ENCODE results near the gene PSMD4.

The PSMD4 gene

DNA sequence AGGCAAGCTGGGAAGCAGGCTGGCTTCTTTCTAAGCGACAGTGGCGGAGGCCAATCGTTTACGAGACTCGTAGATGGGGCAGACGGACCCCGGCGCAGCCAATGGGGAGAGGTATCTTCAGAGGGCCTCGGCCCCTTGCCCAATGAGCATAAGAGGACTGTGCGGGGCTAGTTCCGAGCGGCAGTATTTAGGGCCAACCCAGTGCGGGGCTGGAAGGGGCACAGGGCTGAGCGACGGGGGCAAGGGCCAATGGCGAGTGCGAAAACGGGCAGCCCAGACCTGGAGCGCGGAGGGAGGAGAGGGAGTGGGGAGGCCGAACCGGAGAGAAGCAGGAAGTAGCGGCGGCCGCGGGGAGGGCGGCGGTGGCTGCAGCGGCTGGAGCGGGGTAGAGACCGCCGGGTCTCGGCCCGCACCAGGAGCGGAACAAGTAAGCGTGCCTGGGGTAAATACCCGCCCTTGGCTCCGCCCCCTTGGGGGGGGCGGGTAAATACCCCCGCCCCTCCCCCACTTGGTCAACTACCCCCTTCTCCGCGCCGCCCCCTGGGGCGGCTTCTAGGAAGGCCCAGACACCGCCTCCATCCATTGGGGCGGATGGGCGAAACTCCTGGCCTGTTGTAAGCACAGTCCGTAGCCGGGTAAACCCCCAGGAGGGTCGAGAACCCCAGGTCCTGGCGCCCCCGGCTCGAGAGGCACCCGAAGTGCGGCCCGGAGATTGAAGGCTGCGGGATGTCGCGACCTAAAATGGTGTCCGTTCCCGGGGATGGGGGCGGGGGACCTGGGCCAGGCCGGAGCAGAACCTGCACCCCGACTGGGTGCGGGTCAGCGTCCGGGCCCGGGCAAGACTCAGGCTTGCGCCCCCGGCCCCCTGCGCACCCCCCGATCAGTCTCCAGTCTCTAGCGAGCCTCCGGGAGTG, 27.7 kb downstream of the PSMD4 start, which contains the start of gene ZNF687 (continued):
- TF ChIP-seq, protein P1, sequence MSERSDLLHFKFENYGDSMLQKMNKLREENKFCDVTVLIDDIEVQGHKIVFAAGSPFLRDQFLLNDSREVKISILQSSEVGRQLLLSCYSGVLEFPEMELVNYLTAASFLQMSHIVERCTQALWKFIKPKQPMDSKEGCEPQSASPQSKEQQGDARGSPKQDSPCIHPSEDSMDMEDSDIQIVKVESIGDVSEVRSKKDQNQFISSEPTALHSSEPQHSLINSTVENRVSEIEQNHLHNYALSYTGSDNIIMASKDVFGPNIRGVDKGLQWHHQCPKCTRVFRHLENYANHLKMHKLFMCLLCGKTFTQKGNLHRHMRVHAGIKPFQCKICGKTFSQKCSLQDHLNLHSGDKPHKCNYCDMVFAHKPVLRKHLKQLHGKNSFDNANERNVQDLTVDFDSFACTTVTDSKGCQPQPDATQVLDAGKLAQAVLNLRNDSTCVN (tag by site-specific recombination; optimal IDR thresholded peaks at IDR 0.05): peak; percentile 49
- TF ChIP-seq ZNF350 (tag by site-specific recombination; IDR thresholded peaks at IDR 0.05) (no peak), ZNF423 (tag by site-specific recombination; IDR thresholded peaks at IDR 0.05) (0 out of 2 replicates have a peak, but pooled peaks have one; percentile 41), ZFP37 (tag by site-specific recombination; IDR thresholded peaks at IDR 0.05) (peak; percentile 41; the same call in 1 of the 2 replicates), ZNF560 (tag by site-specific recombination; IDR thresholded peaks at IDR 0.05; ENCODE audit: borderline replicate concordance) (no peak), ZNF138 (tag by site-specific recombination; IDR thresholded peaks at IDR 0.05; ENCODE audit: borderline replicate concordance) (no peak), ZBTB1 (tag by site-specific recombination; IDR thresholded peaks at IDR 0.05) (peak; percentile 98), ZNF677 (tag by site-specific recombination; IDR thresholded peaks at IDR 0.05) (no peak), IKZF3 (tag by site-specific recombination; IDR thresholded peaks at IDR 0.05) (peak; percentile 46; the same call in 1 of the 2 replicates), ZNF785 (tag by site-specific recombination; IDR thresholded peaks at IDR 0.05) (no peak), SALL2 (tag by site-specific recombination; IDR thresholded peaks at IDR 0.05; ENCODE audit: borderline replicate concordance) (no peak), GLI4 (tag by site-specific recombination; IDR thresholded peaks at IDR 0.05) (no peak), ZNF404 (tag by site-specific recombination; IDR thresholded peaks at IDR 0.05) (no peak), HOXA7 (CRISPR knock-in tag; IDR thresholded peaks at IDR 0.05; ENCODE audit: borderline replicate concordance) (no peak), ZFP69B (tag by site-specific recombination; IDR thresholded peaks at IDR 0.05) (no peak; the same call in 1 of the 2 replicates), ZNF184 (tag by site-specific recombination; IDR thresholded peaks at IDR 0.05) (no peak), ZNF37A (tag by site-specific recombination; IDR thresholded peaks at IDR 0.05) (no peak)
- TF ChIP-seq, protein P2, sequence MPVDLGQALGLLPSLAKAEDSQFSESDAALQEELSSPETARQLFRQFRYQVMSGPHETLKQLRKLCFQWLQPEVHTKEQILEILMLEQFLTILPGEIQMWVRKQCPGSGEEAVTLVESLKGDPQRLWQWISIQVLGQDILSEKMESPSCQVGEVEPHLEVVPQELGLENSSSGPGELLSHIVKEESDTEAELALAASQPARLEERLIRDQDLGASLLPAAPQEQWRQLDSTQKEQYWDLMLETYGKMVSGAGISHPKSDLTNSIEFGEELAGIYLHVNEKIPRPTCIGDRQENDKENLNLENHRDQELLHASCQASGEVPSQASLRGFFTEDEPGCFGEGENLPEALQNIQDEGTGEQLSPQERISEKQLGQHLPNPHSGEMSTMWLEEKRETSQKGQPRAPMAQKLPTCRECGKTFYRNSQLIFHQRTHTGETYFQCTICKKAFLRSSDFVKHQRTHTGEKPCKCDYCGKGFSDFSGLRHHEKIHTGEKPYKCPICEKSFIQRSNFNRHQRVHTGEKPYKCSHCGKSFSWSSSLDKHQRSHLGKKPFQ (tag by site-specific recombination; IDR thresholded peaks at IDR 0.05): no peak
- TF ChIP-seq, protein P3, sequence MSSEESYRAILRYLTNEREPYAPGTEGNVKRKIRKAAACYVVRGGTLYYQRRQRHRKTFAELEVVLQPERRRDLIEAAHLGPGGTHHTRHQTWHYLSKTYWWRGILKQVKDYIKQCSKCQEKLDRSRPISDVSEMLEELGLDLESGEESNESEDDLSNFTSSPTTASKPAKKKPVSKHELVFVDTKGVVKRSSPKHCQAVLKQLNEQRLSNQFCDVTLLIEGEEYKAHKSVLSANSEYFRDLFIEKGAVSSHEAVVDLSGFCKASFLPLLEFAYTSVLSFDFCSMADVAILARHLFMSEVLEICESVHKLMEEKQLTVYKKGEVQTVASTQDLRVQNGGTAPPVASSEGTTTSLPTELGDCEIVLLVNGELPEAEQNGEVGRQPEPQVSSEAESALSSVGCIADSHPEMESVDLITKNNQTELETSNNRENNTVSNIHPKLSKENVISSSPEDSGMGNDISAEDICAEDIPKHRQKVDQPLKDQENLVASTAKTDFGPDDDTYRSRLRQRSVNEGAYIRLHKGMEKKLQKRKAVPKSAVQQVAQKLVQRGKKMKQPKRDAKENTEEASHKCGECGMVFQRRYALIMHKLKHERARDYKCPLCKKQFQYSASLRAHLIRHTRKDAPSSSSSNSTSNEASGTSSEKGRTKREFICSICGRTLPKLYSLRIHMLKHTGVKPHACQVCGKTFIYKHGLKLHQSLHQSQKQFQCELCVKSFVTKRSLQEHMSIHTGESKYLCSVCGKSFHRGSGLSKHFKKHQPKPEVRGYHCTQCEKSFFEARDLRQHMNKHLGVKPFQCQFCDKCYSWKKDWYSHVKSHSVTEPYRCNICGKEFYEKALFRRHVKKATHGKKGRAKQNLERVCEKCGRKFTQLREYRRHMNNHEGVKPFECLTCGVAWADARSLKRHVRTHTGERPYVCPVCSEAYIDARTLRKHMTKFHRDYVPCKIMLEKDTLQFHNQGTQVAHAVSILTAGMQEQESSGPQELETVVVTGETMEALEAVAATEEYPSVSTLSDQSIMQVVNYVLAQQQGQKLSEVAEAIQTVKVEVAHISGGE (tag by site-specific recombination; conservative IDR thresholded peaks at IDR 0.05; ENCODE audit: low read depth): peak; percentile 35; the same call in 1 of the 2 replicates
- TF ChIP-seq, protein P4, sequence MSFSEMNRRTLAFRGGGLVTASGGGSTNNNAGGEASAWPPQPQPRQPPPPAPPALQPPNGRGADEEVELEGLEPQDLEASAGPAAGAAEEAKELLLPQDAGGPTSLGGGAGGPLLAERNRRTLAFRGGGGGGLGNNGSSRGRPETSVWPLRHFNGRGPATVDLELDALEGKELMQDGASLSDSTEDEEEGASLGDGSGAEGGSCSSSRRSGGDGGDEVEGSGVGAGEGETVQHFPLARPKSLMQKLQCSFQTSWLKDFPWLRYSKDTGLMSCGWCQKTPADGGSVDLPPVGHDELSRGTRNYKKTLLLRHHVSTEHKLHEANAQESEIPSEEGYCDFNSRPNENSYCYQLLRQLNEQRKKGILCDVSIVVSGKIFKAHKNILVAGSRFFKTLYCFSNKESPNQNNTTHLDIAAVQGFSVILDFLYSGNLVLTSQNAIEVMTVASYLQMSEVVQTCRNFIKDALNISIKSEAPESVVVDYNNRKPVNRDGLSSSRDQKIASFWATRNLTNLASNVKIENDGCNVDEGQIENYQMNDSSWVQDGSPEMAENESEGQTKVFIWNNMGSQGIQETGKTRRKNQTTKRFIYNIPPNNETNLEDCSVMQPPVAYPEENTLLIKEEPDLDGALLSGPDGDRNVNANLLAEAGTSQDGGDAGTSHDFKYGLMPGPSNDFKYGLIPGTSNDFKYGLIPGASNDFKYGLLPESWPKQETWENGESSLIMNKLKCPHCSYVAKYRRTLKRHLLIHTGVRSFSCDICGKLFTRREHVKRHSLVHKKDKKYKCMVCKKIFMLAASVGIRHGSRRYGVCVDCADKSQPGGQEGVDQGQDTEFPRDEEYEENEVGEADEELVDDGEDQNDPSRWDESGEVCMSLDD (tag by site-specific recombination; IDR thresholded peaks at IDR 0.05): peak; percentile 83
- TF ChIP-seq, protein P5, sequence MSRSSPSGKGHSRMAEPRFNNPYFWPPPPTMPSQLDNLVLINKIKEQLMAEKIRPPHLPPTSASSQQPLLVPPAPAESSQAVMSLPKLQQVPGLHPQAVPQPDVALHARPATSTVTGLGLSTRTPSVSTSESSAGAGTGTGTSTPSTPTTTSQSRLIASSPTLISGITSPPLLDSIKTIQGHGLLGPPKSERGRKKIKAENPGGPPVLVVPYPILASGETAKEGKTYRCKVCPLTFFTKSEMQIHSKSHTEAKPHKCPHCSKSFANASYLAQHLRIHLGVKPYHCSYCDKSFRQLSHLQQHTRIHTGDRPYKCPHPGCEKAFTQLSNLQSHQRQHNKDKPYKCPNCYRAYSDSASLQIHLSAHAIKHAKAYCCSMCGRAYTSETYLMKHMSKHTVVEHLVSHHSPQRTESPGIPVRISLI (tag by site-specific recombination; IDR thresholded peaks at IDR 0.05): no peak
- TF ChIP-seq, protein P6, sequence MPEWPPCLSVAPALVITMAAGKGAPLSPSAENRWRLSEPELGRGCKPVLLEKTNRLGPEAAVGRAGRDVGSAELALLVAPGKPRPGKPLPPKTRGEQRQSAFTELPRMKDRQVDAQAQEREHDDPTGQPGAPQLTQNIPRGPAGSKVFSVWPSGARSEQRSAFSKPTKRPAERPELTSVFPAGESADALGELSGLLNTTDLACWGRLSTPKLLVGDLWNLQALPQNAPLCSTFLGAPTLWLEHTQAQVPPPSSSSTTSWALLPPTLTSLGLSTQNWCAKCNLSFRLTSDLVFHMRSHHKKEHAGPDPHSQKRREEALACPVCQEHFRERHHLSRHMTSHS (tag by site-specific recombination; IDR thresholded peaks at IDR 0.05): no peak
- TF ChIP-seq, protein P7, sequence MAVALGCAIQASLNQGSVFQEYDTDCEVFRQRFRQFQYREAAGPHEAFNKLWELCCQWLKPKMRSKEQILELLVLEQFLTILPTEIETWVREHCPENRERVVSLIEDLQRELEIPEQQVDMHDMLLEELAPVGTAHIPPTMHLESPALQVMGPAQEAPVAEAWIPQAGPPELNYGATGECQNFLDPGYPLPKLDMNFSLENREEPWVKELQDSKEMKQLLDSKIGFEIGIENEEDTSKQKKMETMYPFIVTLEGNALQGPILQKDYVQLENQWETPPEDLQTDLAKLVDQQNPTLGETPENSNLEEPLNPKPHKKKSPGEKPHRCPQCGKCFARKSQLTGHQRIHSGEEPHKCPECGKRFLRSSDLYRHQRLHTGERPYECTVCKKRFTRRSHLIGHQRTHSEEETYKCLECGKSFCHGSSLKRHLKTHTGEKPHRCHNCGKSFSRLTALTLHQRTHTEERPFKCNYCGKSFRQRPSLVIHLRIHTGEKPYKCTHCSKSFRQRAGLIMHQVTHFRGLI (tag by site-specific recombination; IDR thresholded peaks at IDR 0.05): 0 out of 2 replicates have a peak, but pooled peaks have one; percentile 36
- TF ChIP-seq, protein P8, sequence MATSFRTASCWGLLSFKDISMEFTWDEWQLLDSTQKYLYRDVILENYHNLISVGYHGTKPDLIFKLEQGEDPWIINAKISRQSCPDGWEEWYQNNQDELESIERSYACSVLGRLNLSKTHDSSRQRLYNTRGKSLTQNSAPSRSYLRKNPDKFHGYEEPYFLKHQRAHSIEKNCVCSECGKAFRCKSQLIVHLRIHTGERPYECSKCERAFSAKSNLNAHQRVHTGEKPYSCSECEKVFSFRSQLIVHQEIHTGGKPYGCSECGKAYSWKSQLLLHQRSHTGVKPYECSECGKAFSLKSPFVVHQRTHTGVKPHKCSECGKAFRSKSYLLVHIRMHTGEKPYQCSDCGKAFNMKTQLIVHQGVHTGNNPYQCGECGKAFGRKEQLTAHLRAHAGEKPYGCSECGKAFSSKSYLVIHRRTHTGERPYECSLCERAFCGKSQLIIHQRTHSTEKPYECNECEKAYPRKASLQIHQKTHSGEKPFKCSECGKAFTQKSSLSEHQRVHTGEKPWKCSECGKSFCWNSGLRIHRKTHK (tag by site-specific recombination; IDR thresholded peaks at IDR 0.05): no peak

All from HEK293 (cell line).